Neural cell (in vitro differentiated cells): ENCODE results near the gene BHLHA15.

Source experiments
- CTCF ChIP-seq: fragments of 450-650 bp; IDR thresholded peaks from 2 replicates; pipeline ENCODE4 v1.5.1; 2014; ENCODE audit warnings: antibody characterized with exemption, mild to moderate bottlenecking, moderate library complexity; ENCODE audit not compliant: poor library complexity, severe bottlenecking
- EP300 ChIP-seq: fragments of 450-650 bp; conservative IDR thresholded peaks from 2 replicates; pipeline ENCODE4 v1.6.1; 2014; ENCODE audit warnings: antibody characterized with exemption, mild to moderate bottlenecking, moderate library complexity; ENCODE audit not compliant: poor library complexity, severe bottlenecking
- EZH2 ChIP-seq: fragments of 200-600, 300-800 bp; shearing (Covaris generic), sonication (generic); IDR thresholded peaks from 2 replicates; pipeline ENCODE4 v1.6.1; 2014; ENCODE audit warnings: antibody characterized with exemption, low read length, borderline replicate concordance, mild to moderate bottlenecking; ENCODE audit not compliant: insufficient read depth, poor library complexity, severe bottlenecking
- MXI1 ChIP-seq: fragments of 450-650 bp; conservative IDR thresholded peaks from 2 replicates; pipeline ENCODE4 v1.6.1; 2014; ENCODE audit warnings: antibody characterized with exemption, mild to moderate bottlenecking; ENCODE audit not compliant: poor library complexity, severe bottlenecking
- POLR2AphosphoS5 ChIP-seq: IDR thresholded peaks from 2 replicates; pipeline ENCODE4 v1.6.1; 2012
- RAD21 ChIP-seq: fragments of 450-650 bp; conservative IDR thresholded peaks from 2 replicates; pipeline ENCODE4 v1.6.1; 2014; ENCODE audit warnings: antibody characterized with exemption, mild to moderate bottlenecking, moderate library complexity
- REST ChIP-seq: IDR thresholded peaks from 2 replicates; pipeline ENCODE4 v1.6.1; 2012; ENCODE audit warnings: borderline replicate concordance
- SMC3 ChIP-seq: fragments of 450-650 bp; conservative IDR thresholded peaks from 2 replicates; pipeline ENCODE4 v1.6.1; 2014; ENCODE audit warnings: antibody characterized with exemption, mild to moderate bottlenecking, moderate library complexity; ENCODE audit not compliant: poor library complexity
- TAF1 ChIP-seq: IDR thresholded peaks from 2 replicates; pipeline ENCODE4 v1.6.1; 2012; ENCODE audit warnings: low read depth

GRCh38 chr7:98248156-98248555 is 36.9 kb downstream of the BHLHA15 start:
- TF ChIP-seq CTCF = no peak
- TF ChIP-seq EZH2 = no peak
- no peak for TF ChIP-seq REST
- TF ChIP-seq POLR2AphosphoS5 = no peak
- no peak for TF ChIP-seq RAD21
- TF ChIP-seq EP300 = no peak
- no peak for TF ChIP-seq MXI1
- no peak for TF ChIP-seq SMC3
- no peak for TF ChIP-seq TAF1
